ENCODE data around the gene COBL. TPM values are rescaled to one million over a fixed set of nuclear protein-coding genes. Genes with fewer than 3 reads are reported as not detected.

Gene COBL
- total and polyA plus RNA-seq, 2 of the 4 experiments (the other 2 are of a cell fraction), result under 0.01 TPM; not detected in 1

- no peak overlapping the region for H4K8ac ChIP-seq (ENCODE audit: low read depth in 2 of 2, low read length in 2 of 2)
- H2AK9ac ChIP-seq (replicated peaks; ENCODE audit: low read depth, low read length, poor library complexity), result no peak overlapping the region
- H3K14ac ChIP-seq (replicated peaks; ENCODE audit: low read depth, low read length), result no peak overlapping the region
- H3K18ac ChIP-seq (ENCODE audit: low read depth, low read length), result no peak overlapping the region
- H2BK5ac ChIP-seq (ENCODE audit: low read depth, low read length, poor library complexity, severe bottlenecking), result no peak overlapping the region
- no peaks in the 10 kb centered on the region for H3K79me1 ChIP-seq (ENCODE audit: low read depth in 1 of 2, low read length in 2 of 2)
- H3K9me1 ChIP-seq (ENCODE audit: insufficient read depth, low read length), result no peaks in the 10 kb centered on the region
- no peaks in the 10 kb centered on the region for H4K20me1 ChIP-seq (ENCODE audit: insufficient read depth, low read length)
- ChIA-PET POLR2A (ENCODE audit: unreplicated experiment) (no interaction called here), CTCF (no interaction called here)
- H2AFZ ChIP-seq (replicated peaks; ENCODE audit: low read length, poor library complexity), result no peak overlapping the region
- H2BK15ac ChIP-seq (ENCODE audit: low read depth, low read length), result no peak overlapping the region
- H3K4me2 ChIP-seq (ENCODE audit: low read depth, low read length), result no peak overlapping the region
- DNase-seq, result no peak
- H3K9me3 ChIP-seq (ENCODE audit: control insufficient read depth, insufficient read depth, low read length), result no peaks in the 10 kb centered on the region
- H4K91ac ChIP-seq (ENCODE audit: insufficient read depth, low read depth, low read length), result no peak overlapping the region
- dilution Hi-C loops (cut with HindIII; ENCODE audit: low sequenced_read_pairs, unreplicated experiment), result no loop called here
- no peak overlapping the region for H3K23ac ChIP-seq (ENCODE audit: low read depth, low read length)
- no TSS peak for BruUV-seq (replicated peaks)
- WGBS, 2 experiments (ENCODE audit: extremely low coverage in 2 of 2, insufficient read length in 1 of 2), result no CpG with 5 or more reads among the region's 5 CpGs
- H3K56ac ChIP-seq (ENCODE audit: extremely low read depth, insufficient read depth, low read length), result no peak overlapping the region
- intact Hi-C loops (cut with micrococcal nuclease), result no loop called here
- H4K5ac ChIP-seq (ENCODE audit: low read depth, low read length), result no peak overlapping the region
- H3K27me3 ChIP-seq (ENCODE audit: control insufficient read depth, insufficient read depth, low read length), result no peaks in the 10 kb centered on the region
- H3K4me3 ChIP-seq (ENCODE audit: insufficient read depth, low read depth, low read length), result no peak overlapping the region
- H3K27ac ChIP-seq (ENCODE audit: insufficient read depth, low read length), result no peak overlapping the region
- H3K4ac ChIP-seq (ENCODE audit: low read depth, low read length), result no peak overlapping the region
- no peak overlapping the region for H2BK20ac ChIP-seq (ENCODE audit: low read depth, low read length)
- TF ChIP-seq RCOR1 (IDR thresholded peaks at IDR 0.05; ENCODE audit: insufficient replicate concordance, low read length), result no peak
- TF ChIP-seq CHD1 (IDR thresholded peaks at IDR 0.05; ENCODE audit: low read depth, low read length), result no peak
- TF ChIP-seq POLR2A (IDR thresholded peaks at IDR 0.05; ENCODE audit: low read depth, low read length), result no peak
- TF ChIP-seq RAD21 (IDR thresholded peaks at IDR 0.05; ENCODE audit: low read length), result no peak
- TF ChIP-seq MAFK (IDR thresholded peaks at IDR 0.05; ENCODE audit: low read depth, low read length), result no peak
- no peak for TF ChIP-seq MAZ (IDR thresholded peaks at IDR 0.05; ENCODE audit: borderline replicate concordance, low read depth, low read length)
- no peak for TF ChIP-seq ELK1 (IDR thresholded peaks at IDR 0.05; ENCODE audit: borderline replicate concordance, low read depth, low read length)
- no peak for TF ChIP-seq SMC3 (IDR thresholded peaks at IDR 0.05; ENCODE audit: low read depth, low read length)
- TF ChIP-seq NFE2L2 (IDR thresholded peaks at IDR 0.05; ENCODE audit: low read depth, low read length), result no peak
- TF ChIP-seq CEBPB (IDR thresholded peaks at IDR 0.05; ENCODE audit: low read depth, low read length), result no peak
- TF ChIP-seq USF2 (IDR thresholded peaks at IDR 0.05; ENCODE audit: low read depth, low read length), result no peak
- H3K9ac ChIP-seq (ENCODE audit: low read depth, low read length), result no peak overlapping the region
- no peak for ATAC-seq (ENCODE audit: low read depth)
- no peak overlapping the region for H2AK5ac ChIP-seq (ENCODE audit: low read depth, low read length)
- H3K36me3 ChIP-seq (ENCODE audit: control insufficient read depth, insufficient read depth, low read length), result no peaks in the 10 kb centered on the region
- H2BK120ac ChIP-seq (ENCODE audit: low read depth, low read length), result no peak overlapping the region
- in situ Hi-C loops (cut with MboI; ENCODE audit: low sequenced_read_pairs), result no loop called here
- H3K4me1 ChIP-seq (ENCODE audit: control insufficient read depth, insufficient read depth, low read length), result no peaks in the 10 kb centered on the region
Observed at GRCh38 chr7:51308696-51309095, 7.9 kb downstream of the COBL start.

Measured in IMR-90 (cell line).